ENCODE measurements around the gene PARVA.

PARVA gene

DNA sequence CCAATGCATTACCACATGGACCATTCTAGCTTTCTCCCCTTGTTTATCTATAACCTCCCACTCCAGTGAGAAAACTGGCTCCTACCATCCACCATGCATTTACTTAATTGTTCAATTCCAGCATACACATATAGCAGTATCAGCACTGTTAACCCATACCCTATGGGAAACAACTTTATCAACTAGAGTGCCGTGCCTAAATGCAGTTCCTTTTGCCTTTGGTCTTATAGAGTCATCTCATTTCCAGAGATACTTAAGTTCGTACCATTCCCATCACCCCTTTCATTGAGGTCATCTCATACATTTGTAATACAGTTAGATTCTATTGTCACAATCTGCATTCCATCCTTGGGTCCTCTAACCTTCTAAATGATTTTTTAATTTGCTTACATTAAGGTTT is 86.9 kb downstream of the PARVA start:
- no peak for DNase-seq

DNA sequence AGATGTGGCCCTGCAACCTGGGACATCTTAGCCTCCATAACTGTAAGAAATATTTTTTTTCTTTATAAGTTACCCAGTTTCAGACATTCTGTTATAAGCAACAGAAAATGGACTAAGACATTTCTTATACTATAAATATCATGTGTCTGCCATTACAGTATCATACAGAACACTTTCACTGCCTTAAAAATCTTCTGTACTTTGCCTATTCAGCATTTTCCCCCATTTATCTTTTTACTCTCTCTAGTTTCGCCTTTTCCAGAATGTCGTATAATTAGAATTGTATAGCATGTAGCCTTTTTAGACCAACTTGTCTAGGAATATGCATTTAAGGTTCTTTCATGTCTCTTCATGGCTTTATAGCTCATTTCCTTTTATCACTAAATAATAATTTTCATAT is 88.0 kb downstream of the PARVA start:
- DNase-seq: no peak

DNA sequence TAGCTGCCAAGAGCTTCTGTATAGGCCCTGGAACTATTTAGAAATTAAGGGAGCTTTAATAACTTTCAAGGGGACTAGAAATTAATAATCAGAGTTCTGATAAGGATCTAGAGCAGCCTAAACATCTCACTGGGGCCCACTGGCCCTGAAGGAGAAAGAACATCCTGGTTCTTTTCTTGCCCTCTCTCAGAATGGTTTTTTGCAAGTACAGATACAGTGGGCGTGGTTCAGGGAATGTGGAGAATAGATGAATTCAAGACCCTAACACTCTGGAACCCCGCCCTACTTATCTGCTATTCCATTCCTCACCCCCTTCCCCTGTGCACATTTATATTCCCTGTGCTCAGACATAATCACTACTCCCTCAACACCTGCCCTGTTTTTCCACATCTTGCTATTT is 90.2 kb downstream of the PARVA start:
- no peak for DNase-seq

DNA sequence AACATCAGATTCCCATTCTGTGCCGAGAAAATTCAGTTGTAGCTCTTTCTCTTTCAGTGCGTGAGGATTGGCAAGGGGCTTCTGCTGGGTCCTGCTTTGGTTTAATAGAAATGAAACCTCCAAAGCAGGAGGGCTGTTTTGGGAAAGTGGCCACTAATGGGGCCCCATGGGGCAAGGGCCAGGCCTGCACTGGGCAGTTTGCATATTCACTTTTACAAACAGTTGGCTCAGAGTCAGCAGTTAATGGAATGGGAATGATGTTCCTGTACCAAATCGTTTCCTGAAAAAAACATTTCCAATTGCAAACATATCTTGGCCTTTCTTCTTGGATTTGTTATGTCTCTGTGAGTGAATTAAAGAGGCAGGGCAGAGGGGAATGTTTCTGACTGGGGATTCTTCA is 92.1 kb downstream of the PARVA start:
- peak; percentile 43 for DNase-seq

DNA sequence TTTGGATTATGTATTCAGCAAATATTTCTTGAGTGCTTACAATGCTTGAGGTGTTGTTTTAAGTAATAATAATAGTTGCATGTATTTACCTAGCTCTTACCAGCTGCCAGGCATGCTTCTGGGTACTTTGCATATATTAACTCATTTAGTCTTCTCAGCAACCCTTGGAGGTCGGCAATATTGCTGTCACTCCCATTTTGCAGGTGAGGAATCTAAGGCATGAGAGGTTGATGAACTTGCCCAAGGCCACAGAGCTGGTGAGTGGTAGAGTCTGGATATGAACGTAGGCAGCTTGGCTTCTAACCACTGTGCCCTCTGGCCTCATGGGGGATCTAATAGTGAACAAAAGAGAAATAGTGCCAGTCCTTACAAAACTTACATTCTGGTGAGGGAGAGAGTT is 92.9 kb downstream of the PARVA start:
- no peak for DNase-seq

DNA sequence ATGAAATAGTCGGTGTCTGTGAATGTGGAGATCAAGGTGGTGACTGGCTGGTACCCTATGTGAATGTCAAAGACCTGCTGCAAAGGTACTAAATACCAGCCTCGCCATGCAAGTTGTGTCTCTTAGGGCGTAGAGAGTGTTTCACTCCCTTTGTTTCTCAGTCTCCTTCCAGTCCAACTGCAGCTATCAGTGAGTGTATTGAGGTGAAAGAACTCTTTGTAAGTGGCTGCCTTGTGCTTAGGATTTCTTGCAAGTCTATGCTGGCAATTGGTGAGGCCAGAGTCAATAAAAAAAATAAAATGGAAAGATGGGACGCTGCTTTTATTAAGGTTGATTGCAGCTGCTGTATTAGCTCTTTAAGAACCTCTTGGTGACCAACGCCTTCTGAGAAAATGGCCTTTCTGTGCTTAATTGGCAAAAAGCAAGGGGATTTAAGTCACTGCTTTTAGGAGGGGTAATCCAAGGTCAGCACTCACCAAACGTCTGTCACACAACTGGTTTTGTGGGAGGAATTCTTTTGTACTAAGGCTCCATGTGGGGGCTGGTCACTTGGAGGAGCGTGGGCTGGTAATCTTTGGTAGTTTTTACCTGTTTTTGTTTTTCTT is 95.1 kb downstream of the PARVA start:
- DNase-seq: no peak

DNA sequence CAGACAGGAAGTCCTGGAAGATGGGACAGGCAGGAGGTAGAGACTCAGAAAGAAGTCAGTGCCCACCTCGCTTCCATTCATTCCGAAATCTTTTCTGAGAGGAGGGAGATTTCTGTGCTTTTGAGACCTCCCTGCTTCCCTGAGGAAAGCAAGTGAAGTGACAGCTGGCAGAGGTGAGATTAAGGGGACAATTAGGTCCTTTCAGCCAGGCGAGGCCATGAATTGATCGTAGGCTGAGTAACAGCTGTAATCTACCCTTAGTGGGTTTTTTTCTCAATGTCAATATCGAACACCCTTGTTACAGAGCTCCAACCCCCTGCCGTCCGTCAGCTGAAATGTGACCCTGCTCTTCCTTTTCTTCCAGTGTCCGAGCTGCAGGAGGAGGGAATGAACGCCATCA is 96.0 kb downstream of the PARVA start:
- no peak for DNase-seq

DNA sequence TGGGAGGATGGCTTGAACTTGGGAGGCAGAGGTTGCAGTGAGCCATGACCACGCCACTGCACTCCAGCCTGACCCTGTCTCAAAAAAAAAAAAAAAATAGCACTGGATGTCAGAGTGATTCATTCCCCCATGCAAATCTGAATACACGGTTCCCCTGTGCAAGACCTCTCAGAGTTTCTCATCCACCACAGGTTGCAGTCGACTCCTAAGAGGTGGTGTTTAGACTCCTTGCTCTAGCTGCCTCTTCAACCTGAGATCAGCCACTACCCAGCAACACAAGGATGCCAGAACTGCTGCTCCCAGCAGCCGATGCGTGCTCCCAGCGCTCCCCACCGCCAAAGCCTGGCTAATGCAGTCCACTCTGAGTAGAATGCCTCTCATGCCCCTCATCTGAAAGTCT is 97.5 kb downstream of the PARVA start:
- DNase-seq: no peak

DNA sequence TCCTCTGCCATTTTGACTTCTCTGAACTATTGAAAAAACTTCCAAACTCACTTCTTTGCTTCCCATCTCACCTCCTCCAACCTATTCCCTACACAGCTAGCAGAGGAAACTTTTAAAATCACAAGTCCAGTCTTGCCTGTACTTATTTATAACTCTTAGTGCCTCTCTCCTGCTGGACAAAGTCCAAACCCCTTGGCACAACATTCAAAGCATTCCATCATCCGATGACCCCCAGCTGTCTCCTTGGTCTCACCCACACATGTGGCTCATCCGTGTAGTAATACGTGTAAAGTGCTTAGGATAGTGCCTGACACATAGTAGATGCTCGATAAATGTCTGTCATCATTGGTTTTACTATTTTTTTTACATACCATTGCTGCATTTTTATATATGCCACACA is 101.4 kb downstream of the PARVA start:
- no peak for DNase-seq

DNA sequence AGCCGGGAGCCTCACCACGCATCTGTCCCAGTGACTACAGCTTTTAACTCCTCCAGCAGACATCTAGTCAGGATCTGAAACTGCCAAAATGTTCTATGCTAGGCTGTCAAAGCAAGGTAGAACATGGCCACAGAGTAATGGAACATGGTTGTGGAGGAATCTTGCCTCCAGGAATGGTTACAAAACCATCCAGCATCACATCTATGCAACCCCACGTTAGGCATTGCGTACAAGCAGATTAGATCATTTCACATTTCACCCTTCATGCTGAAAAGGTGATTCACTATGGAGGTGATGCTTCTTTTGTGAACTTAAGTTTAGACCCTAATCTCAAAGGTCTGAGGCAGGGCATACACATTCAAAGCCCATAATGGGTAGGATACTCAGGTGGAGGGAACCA is 103.0 kb downstream of the PARVA start:
- no peak for DNase-seq

DNA sequence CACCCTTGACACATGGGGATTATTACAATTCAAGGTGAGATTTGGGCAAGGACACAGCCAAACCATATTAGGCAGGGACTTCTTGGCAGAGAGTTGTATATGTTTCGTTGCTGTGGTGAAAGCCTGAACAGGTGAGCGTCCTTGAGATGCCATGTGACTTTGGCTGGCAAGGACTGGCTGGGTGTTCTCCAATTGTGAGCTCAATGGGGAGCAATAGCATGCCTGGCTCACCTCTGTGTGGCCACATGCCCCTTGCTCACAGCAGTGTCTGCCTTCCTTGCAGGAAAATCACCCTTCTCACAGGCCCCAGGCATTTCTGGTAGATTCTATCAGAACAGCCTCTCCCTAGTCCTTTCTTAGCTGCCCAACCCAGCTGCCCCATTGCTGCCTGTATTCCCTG is 105.5 kb downstream of the PARVA start:
- no peak for DNase-seq

DNA sequence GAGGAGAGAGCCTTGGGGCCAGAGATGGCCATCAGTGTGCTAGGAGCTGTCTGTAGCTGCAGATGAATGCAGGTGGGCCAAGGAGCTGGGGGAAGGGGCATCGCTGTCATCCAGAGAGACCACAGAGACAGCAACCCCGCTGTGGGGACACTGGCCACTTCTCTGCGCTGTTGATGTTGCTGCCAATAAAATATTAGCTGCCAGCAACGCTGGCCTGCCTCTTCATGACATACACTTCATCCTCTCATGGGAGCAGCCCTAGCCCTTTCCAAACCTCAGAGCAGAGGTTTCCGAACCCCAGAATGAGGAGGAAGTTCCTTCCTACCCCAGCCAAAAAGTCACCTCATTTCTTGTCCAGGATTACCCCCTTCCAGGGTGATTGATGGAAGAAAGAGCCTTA is 106.2 kb downstream of the PARVA start:
- no peak for DNase-seq

DNA sequence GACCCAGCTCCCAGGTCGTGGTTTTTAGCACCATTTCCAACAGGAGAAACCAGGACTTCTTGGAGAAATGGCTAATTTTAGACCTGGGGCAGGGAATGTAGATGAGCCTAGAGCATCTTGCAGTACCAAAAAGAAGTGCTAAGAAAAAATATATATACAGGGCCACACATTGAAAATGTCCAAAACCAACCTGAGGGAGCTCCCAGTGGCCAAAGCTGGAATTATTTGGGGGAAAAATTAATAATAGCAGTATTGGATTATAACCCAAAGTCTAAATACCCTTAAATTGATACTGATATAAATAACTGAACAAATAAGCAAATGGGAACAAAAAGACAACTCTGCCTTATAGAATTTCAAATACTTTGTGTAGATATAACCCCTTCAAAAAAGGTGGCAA is 108.0 kb downstream of the PARVA start:
- DNase-seq: no peak

DNA sequence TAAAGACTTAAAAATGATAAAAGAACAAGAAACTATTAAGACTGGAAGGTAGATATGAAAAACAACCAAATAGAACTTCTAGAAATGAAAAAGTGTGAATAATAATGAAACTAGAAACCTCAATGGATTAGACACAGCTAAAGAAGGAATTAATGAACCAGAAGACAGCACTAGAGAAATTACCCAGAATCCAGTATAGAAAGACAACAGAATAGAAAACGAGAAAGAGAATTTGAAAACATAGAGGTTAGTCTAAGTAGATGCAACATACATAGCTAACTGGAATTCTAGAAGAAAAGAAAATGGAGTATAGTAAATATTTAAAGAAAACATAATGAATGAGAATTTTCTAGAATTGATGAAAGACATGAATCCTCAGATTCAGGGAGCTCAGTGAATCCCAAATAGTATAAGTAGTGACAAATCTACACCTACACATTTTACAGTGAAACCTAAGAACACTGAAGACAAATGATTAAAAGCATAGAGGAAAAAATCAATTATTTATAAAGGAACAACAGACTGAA is 111.9 kb downstream of the PARVA start:
- DNase-seq: no peak

DNA sequence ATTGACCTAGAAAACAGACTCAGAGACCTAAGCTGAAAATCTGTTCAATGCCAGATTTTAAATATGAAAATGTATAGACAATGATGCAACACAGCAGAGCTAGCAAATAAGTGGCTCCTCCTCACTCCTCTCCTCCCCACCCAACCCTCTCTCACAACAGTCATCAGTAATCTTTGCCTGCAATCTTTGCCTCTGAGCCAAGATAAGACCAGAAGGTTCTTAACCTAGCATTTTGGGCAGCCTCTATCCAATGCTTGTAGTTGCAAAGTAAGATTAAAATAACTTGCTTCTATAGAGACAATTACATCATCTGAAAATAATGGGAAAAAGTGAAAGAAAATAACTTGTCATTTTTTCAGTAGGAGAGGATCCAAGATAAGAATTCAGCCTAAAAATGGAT is 117.3 kb downstream of the PARVA start:
- no peak for DNase-seq

DNA sequence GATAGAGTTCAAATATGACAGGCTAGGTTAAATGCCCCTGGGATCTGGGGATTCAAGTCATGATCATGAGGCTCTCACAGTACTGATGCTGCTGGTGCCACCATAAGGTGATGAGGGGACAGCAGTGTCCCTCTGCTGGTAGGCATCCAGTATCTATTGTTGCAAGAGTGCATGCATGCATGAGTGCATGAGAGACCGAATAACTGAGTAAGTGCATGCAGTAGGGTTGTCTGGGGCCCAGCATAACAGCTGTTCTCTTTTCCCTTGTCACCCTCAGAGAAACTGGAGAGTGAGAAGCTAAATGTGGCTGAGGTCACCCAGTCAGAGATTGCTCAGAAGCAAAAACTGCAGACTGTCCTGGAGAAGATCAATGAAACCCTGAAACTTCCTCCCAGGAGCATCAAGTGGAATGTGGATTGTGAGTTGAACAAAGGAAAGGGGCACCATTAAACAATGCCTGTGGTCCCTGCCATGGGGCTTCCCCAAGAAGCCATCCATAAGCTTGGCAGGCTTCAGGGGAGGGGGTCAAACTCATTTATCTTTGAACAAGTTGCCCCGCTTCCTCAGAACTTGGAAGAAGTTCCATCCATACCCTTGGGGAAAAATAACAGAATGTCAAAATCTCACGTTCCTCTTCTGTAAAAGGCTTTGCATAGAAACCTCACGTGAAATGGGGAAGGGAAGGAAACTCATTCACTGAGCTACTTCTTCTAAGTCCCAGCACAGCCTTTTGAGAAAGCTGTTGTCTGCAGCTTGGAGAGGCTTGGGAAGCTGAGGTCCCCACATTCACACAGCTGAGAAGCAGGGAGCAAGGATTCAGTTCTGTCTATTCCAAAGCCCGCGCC is 119.0 kb downstream of the PARVA start:
- no peak for DNase-seq

DNA sequence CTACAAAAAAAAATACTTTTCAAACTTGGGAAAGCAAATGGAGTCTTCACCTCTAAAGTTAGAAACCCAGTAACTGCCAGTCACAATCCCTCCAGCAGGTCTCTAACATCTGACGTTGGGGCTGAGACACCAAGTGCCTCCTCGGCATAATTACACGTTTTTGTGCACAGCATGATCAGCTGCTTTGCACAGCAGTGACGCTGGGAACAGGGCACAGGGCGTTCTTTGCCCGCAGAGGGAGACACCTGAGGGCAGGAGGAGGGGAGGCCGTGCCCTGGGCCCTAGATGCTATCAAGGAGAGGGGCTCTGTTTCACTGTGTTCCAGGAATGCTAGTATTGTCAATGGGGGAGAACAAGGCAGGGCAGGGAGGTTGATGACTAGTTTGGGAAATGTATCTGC is 120.1 kb downstream of the PARVA start:
- DNase-seq: no peak

DNA sequence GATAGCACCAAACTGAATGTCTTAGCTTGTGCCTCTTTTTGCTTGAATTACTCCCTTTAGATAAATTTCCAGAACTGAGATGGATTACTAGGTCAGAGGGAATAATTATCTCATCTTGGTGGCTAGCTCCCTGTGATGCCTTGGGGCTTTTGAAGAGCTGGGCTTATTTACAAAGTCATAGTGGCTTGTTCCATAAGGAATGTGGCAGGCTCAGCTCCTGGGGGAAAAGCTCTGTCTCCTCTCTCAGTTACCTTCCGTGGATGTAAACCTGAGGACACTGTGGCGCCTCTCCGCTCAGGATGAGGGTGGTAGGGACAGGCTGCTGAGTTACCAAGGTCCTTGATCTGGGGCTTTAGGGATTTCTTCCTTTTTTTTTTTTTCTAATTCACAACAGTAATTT is 121.7 kb downstream of the PARVA start:
- DNase-seq: no peak

DNA sequence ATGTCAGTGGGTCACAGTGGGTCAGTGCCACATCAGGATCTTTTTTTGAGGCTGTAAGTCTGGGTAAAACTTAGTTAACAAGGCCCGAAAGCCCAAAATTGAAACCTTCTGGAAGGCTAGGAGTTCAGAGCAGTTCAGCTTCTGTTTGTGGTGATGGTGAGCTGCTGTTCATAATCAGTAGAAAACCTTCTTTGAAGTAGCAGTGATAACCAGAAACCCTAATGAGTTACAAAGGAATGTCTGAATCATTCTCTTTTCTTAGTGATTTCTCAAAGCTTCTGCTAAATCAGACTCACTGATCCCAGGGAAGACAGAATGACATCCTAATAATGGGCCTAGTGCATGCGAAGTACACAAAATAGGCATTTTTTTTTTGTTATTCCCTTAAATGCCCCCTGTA is 124.7 kb downstream of the PARVA start:
- no peak for DNase-seq

DNA sequence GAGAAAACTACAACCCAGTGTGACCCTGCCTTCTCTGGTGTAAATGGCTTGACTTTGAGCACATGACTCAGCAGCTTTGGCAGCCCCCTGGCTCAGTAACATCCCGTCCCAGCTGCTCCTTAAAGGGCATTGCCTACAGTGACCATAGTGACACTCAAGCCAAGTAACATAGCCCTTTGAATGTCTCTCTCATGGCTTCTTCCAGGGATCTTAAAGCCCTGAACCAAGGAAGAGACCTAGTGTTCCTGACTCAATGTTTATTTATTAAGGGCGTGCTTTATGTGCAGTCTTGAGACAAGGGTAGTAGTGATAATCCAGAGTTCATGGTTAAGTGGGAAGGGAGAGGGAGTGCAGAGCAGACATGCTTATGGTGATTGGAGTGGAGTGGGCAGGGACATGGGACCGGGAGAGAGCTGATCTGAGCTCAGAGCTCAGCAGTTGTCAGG is 125.7 kb downstream of the PARVA start:
- DNase-seq: no peak

DNA sequence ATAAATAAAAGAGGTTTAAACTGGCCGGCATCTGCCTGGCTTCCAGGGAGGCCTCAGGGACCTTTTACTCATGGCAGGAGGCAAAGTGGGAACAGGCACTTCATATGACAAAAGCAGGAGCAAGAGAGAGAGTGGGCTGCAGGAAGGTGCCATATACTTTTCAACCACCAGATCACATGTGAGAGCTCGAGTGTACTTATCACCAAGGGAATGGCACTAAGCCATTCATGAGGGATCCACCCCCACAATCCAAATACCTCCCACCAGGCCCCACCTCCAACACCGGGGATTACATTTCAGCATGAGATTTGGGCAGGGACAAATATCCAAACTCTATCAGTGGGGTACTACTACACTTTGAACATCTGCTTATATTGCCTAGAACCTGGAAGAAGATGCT is 126.5 kb downstream of the PARVA start:
- DNase-seq: no peak

DNA sequence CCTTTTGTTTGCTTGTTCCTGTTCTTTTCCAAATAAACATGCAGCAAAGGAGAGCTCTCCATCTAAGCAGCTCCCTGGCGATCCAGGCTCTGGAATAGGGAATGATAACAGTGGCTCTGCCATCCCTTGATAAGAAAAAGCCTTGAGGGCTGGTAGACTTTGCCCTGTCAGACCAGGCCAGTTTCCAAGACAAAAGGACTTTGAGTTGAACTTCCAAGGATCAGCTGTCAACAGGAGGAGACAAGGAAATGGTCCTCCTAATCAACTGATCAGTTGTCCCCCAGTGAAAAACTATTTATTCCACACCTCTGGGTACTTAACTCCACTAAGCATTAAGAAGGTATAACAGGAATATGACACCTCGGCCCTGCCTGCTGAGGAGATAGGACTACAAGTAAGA is 127.8 kb downstream of the PARVA start:
- no peak for DNase-seq

DNA sequence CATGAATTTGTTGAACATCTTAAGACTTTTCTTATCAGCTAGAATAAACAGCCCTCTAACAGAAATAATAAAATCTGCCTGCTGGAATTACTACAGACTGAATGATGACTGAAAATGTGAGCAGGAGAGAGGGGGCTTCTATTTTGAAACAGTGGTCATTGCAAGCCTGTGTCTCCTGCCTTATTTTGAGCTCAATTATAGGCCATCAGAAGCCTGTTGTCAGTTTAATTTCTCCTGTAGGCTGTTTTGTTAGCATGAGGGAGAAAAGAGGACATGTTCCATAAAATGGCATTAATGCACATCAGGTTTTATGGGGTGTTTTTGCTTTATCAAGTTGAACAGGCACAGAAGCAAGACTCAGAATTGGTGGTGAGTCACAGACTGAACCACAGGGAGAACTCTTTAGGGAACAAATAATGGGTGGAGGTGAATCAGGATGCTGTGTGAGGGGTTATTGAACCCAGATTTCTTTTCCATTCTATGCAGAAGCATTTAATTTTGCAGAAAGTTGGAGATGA is 129.1 kb downstream of the PARVA start:
- no peak for DNase-seq

DNA sequence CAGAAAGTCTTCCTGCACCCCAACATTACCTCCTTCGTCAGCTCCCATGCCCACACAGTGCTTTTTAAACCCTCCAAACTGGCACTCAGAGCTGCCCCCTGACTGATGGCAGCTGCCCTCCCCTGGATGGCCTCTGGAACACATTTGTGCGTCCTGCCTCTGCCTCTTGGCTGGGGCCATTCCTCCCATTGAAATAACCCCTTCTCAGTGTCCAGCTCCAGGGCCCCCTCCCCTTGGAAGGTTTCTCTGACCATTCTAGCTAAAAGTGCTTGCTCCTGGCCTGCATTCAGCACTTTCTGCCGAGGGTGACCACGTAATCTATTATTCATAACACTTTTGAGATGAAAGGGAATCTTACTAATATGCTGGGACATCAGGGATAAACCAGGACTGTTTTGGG is 130.0 kb downstream of the PARVA start:
- DNase-seq: no peak
